Measurements from ENCODE around the gene DCLK2.

Gene DCLK2

DNA sequence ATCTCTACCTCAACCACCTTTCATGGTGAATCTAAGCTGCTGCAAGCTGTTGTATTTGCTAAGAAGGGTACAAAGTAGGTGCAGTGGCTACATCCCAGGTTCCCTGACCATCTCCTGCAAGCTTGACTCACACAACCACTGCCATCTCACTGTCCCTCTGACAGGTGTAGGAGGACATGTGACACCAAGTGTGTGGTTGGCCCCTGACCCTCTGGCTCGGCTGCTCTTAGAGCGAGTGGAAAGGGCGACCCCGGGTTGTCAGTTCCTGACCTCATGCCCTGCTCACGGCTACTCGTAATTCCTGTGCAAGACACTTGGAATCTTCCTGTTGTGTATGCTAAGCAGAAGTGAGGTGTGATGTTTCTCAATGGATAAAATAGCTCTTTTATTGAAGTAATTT, 184.4 kb downstream of the DCLK2 start:
- DNase-seq (ENCODE audit: low read depth in 2 of 2): no peak

DNA sequence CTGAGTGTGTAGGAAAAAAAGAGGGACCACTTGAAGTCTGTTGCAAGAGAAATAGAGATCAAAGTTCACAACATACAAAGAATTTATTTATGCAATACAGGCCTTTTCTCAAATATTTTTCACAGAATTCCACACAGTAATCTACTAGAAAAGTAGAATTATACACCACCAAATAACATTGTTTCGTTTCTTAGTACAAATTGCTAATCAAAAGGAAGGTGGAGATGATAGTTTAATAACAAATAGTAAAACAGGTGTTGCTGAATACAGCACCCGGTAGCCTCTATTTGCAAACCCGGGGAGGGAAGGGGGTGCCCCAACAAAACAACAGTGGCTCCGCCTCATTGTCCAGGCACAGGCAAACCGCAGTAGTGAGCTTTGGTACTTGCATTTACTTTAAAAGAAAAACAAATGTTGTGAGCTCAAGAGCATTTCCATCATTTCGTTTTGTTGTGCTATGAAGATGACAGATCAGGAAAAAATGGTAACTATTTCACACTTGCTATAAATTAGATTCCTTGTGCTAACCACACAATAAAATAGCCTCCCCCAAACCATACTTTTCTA, 186.4 kb downstream of the DCLK2 start:
- no peak for DNase-seq (ENCODE audit: low read depth in 2 of 2)

DNA sequence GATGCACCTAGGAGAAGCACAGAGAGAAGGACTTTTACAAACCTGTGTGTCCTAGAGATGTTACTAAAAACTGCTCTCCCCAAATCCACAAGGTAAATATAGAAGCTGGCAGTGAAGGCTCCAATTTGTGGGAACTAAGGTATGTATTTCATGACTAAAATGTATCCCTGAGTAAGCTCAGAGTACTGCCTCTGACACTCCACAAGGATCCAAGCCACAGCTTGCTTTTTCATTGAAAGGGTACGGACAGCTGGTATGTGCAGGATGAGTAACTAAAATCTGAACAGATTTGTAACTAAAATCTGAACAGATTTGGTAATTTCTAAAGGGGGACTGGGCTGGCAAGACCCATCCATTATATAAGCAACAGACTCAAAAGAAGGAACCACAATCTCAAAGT, 187.6 kb downstream of the DCLK2 start:
- no peak for DNase-seq (ENCODE audit: low read depth in 2 of 2)

DNA sequence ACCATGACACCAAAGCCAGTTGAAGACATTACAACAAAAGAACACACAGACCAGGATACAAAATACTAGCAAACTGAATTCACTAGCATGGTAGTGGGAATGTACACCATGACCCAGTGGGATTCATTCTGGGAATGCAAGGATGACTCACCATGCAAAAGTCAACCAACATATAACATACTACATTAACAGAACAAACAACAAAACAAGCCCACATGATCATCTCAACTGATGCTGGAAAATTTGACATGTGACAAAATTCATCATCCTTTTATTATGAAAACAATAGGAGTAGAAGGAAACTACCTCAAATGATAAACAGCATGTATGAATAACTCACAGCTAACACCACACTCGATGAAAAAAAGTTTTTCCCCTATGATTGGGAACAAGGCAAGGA, 190.2 kb downstream of the DCLK2 start:
- DNase-seq (ENCODE audit: low read depth in 2 of 2): no peak

DNA sequence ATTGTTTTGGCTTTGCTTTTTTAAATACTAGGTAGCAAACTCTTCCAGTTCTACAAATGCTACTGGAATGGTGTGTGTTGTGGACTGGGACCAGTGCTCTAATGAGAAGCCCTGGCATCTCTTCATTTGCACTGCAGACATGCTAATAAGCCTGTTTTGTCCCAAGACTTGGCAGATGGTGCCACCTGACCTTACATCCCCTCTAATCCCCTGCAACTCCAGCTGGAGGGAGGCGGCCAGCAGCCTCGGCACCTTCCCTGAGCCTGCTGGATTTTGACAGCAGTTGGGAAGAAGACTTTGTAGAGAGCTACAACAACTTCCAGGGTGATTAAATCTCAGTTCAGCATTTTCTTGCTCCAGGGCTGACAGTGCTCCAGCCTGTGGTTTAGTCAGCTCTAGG, 200.0 kb downstream of the DCLK2 start:
- DNase-seq (ENCODE audit: low read depth in 2 of 2): no peak

DNA sequence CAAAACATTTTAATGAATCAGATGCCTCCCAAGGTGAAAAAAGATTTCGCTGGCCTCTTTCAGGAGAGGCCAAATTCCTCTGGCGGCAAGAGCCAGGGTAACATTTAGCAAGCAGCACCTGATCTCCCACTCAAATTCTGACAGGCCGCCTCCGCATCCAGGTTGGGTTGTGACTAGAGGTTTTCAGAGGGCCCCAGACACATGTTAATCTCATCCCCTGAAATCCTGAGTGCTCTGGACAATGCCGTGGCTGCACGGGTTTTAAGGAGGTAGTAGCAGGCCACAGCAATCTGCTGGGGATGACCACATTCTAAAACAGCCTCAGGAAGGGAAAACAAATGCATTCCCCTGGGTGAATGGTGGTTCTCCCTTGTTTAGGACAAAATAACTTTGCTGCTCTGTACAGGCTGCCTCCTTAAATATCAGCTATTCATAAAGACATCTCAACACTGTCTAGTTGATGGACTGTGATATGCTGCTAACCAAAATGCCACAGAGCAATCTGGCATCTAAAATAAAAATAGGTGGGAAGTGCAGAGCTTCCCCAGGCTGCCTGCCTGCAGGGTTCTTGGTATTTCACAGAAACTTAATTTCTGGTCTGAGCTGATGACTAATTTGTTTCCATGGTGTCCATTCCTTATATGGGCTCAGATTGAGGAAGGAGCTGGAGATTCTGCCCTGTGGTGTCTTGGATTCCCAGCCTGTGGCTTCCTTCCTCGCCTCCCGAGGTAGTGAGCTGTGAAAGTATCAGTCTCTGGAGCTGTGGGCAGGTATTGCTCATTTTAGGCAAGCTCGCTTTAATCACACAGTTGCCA, 202.0 kb downstream of the DCLK2 start:
- DNase-seq (ENCODE audit: low read depth in 2 of 2): no peak

DNA sequence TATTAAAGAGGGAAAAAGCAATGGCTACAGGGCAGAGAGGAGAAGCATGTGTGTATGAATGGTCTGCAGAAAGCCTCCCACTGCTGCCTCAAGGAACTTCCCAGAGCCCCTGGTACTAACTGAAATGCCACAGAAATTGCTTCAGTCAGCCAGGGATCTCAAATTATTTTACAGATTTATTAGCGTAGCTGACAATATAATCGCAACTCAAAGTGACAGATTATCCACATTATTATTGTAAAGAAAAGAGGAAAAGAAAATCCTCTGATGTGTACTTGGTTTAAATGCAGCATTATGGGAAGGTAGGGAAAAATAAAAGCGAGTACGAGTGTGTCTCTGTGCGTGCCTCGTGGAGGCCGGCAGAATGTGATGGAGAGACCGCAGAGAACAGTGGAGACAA, 202.7 kb downstream of the DCLK2 start:
- DNase-seq (ENCODE audit: low read depth in 2 of 2): no peak

DNA sequence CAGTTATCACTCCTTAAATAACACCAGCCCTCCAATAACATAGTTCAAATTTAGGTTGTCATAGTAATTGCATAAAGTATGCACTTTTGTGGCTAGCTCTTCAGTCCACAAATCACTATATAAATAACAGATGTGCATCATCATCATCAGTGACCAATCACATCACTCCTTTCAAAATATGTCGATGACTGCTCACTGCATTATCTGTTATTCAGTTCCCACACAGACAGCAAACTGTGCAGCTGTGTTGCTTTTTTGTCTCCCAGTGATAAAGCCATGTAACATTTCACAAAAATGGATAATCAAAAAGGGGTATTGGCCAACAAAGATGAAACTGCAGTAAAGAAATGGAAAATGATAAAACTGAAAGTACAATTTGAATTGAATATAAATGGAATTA, 205.4 kb downstream of the DCLK2 start:
- no peak for DNase-seq (ENCODE audit: low read depth in 2 of 2)

DNA sequence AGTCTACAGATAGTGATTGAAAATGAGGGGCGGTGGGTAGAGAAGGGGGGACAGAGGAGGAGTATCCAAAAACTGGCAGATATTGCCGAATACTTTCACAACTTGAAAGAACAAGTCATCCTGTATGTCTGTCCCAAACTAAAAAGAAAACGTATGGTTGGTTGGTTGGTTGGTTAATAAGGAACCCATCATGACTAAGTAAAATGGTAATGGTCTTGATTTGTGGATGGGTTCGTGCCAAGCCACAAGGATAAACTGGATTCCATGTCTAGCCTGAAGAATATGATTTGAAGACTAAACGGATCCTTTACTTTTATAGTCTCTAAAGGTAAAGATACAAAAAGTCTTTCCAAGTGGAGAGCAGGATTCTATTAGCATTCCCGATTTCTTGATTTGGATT, 208.4 kb downstream of the DCLK2 start:
- DNase-seq (ENCODE audit: low read depth in 2 of 2): no peak

DNA sequence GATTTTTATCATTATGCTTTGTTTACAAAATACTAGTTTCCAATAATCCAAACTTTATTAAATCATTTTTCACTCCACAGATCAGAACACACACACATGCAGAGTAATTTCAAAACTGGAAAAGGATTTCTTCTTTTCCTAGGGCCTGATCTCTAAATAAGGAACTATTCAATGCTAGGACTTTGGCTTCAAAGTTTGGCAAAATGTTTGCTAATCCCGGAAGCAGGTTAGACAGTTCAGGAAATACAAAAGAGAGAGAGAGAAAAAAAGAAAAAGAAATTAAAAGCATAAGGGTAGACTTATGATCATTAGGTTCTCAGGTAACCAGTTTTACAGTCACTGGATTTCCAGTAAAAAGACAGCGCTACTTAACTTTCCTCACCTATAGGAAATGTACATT, 211.0 kb downstream of the DCLK2 start:
- no peak for DNase-seq (ENCODE audit: low read depth in 2 of 2)

DNA sequence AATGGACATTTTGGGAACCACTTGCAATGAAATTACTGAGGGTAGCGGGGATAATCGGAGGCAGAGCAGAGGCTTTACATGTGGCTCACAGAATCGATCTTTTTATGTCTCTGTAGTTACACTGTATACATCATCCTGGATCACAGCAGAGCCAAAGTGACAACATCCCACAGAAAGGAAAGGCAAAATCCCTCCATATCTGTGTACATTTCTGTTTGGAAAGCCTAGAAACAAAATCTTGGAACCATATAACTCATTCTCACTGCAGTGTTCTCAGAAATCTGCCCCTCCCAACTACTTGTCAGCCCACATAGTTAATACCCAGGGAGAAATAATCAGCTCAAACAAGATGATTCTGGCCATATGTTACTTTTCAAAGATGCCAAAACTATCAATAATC, 211.6 kb downstream of the DCLK2 start:
- no peak for DNase-seq (ENCODE audit: low read depth in 2 of 2)

DNA sequence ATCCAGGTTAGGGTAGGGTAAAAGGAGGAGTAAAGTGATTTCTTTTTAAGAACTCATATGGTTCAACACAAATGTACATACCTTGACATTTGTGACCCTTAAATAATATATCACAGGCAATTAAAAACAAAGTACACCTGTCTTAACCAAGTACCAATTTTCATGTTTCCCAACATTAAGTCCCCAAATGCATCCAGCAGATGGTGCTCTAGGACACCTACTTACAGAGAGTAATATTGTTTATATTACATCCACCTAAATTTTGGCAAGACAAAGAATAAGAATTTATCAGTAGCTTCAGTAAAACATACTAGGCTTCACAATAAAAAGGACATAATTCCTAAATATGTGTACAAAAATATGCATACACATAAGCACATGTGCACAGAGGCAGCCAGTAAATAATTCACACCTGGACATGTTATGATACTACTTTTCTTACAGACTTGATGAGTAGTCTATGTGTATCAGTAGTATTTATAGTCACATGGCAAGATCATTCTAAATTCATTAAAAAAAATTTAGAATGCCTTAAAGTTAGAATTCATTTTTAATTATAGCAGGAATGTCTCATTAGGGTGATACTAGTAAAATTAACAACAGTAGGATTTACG, 219.7 kb downstream of the DCLK2 start:
- no peak for DNase-seq (ENCODE audit: low read depth in 2 of 2)

DNA sequence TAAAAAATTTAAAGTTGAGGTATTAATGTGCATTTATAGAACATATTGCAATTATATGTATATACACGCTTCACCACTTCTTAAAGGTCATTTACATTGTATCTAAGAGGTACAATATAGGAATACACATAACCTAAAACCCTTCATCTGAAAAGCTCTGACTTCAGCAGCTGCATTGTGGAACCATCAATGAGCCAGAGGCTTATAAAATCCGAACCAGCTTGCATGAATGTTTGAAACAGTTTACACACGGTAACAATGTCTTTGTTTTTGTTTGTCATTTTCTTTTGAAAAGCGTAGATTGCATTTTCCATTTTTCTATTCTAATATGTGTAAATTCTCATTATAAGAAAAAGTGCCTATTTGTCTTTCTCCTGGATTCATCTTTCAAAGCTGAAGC, 221.6 kb downstream of the DCLK2 start:
- no peak for DNase-seq (ENCODE audit: low read depth in 2 of 2)

DNA sequence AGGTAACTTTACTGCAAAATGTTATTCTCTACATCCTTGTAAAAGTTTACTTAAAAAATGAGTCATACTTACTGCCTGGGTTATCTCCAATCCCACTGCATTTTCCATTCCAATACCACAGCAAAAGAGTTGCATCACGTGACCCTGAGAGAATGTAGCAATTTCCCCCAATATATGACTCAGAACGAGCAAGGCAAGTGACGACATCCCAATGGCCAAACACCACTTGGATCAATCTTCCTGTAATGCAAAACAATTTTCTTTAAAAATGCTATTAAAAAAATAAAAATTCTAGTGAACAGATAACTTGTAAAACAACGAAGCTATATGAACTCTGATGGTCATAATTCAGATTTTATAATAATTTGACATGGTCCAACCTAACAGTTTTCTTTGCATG, 224.3 kb downstream of the DCLK2 start:
- DNase-seq (ENCODE audit: low read depth in 2 of 2): no peak

DNA sequence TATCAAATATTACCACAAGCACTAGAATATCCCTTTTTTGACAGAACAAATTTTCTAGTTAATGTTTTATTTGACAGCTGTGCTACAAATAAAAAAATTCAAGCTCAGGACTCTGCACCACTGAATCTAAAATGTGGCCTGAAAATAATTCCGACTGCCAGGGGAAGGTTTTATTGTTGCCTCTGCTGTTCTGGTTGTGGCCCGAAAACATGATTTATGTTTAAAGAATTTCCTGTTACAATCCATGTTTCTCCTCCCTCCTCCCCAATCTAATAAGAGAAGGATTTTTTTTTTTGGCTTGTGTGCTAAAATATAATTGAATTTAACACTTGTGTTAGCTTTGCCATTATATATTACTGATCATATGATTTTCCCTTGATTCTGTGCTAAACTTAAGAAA, 227.8 kb downstream of the DCLK2 start:
- DNase-seq (ENCODE audit: low read depth in 2 of 2): no peak

DNA sequence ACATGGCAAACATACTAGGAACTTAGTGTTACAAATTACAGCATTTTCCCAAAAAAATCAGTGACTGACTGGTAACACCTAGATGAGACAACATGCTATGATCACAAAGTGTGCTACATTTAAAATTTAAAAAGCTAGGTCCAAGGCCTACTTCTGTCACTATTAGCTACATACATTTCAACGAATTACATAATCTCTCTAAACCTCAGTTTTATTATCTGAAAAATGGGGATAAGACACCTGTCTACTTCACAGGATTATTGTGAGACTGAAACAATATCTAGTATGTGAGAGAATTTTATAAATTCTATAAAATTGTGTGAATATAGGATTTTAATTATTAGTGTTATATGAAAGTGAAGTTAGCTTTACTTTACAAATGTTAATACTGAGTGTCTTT, 228.5 kb downstream of the DCLK2 start:
- DNase-seq (ENCODE audit: low read depth in 2 of 2): no peak
